K562 (cell line): ENCODE data around the gene SLC2A9. TPM values are rescaled to one million over a fixed set of nuclear protein-coding genes. Genes with fewer than 3 reads are reported as not detected.

ENCODE experiments used
- ATF3 ChIP-seq, 2 experiments: fragments of 450-650 bp in 1 of 2; sonication (generic) in 1 of 2; formaldehyde crosslinking in 1 of 2; IDR thresholded peaks in 1 of 2; conservative IDR thresholded peaks in 1 of 2; 2 replicates each; pipeline versions ENCODE4 v1.6.1 to v1.8.1; 2016 to 2023; ENCODE audit warnings: mild to moderate bottlenecking in 2 of 2, moderate library complexity in 2 of 2, inconsistent platforms in 1 of 2, missing genetic modification reagents in 1 of 2
- ATF7 ChIP-seq: fragments of 450-650 bp; IDR thresholded peaks from 2 replicates; pipeline ENCODE4 v1.7.1; 2014; ENCODE audit warnings: mild to moderate bottlenecking, moderate library complexity
- CREB3 ChIP-seq: fragments of 450-650 bp; conservative IDR thresholded peaks from 2 replicates; pipeline ENCODE4 v1.6.1; 2016; ENCODE audit warnings: missing genetic modification characterization, low read depth, mild to moderate bottlenecking, missing compliant biosample characterization, moderate library complexity
- ELF1 ChIP-seq: fragments of 200-800 bp; sonication (Bioruptor generic); IDR thresholded peaks from 2 replicates; pipeline ENCODE4 v1.6.1; 2016; ENCODE audit warnings: missing genetic modification characterization, missing compliant biosample characterization
- MXI1 ChIP-seq: IDR thresholded peaks from 2 replicates; pipeline ENCODE4 v1.6.1; 2011; ENCODE audit warnings: low read depth, mild to moderate bottlenecking, improper control_type of control experiment, low read length
- NFYB ChIP-seq: IDR thresholded peaks from 2 replicates; pipeline ENCODE4 v1.6.1; 2011; ENCODE audit warnings: mild to moderate bottlenecking, moderate library complexity; ENCODE audit not compliant: insufficient read length; ENCODE audit errors: extremely low read depth
- RNF219 ChIP-seq: fragments of 250-450 bp; sonication (Bioruptor Pico); IDR thresholded peaks from 2 replicates; pipeline ENCODE4 v1.5.0; 2022; ENCODE audit warnings: mild to moderate bottlenecking
- TRIM28 ChIP-seq: fragments of 450-650 bp; IDR thresholded peaks from 2 replicates; pipeline ENCODE4 v1.6.1; 2017
- TSHZ1 ChIP-seq: fragments of 250-450 bp; sonication (Bioruptor Pico); IDR thresholded peaks from 2 replicates; pipeline ENCODE4 v1.4.0; 2020; ENCODE audit warnings: mild to moderate bottlenecking, moderate library complexity
- ZNF830 ChIP-seq: fragments of 250-450 bp; sonication (Bioruptor Pico); IDR thresholded peaks from 2 replicates; pipeline ENCODE4 v1.5.0; 2021; ENCODE audit warnings: mild to moderate bottlenecking
- ZSCAN32 ChIP-seq: fragments of 450-650 bp; formaldehyde crosslinking; IDR thresholded peaks from 2 replicates; pipeline ENCODE4 v1.4.0; 2020; ENCODE audit warnings: mild to moderate bottlenecking, moderate library complexity
- polyA plus RNA-seq, 8 experiments: library from polyadenylated mRNA; depleted of rRNA in 4 of 8; stranded (reverse) in 5 of 8; unstranded in 3 of 8; fragments of >200 nt; fragmentation: Nextera tagmentation in 2 of 8; fragmentation: Illumina TruSeq in 1 of 8; extraction: Ambion mirVana in 2 of 8; extraction: Trizol in 1 of 8; gene quantifications; 2 replicates each; pipeline versions ENCODE4 v1.2.1 to v1.2.3, GENCODE V29; 2011 to 2014; ENCODE audit warnings: inconsistent platforms in 1 of 8, missing spikeins in 1 of 8
- total RNA-seq, 7 experiments: library from RNA; depleted of rRNA in 6 of 7; stranded (reverse); fragments of >200 nt in 6 of 7; fragmentation: Illumina TruSeq in 2 of 7; extraction: Trizol in 2 of 7; gene quantifications; 2 replicates each; pipeline versions ENCODE4 v1.2.1 to v1.2.3, GENCODE V29; 2011 to 2021; ENCODE audit warnings: low replicate concordance in 1 of 7

SLC2A9 gene
- total and polyA plus RNA-seq, 9 of the 15 experiments (the other 6 are each of a cell fraction or from before 2014, with no cell fraction given), result 0.15 to 1.9 (median 0.76) TPM

GRCh38 chr4:9847968-9848748, 173.1 kb downstream of the SLC2A9 start (continued):
- TF ChIP-seq ATF3 (IDR thresholded peaks at IDR 0.05) (peak; percentile 96), ATF3 (CRISPR knock-in tag; conservative IDR thresholded peaks at IDR 0.05) (no peak), CREB3 (no peak), ATF7 (peak; percentile 59; the same call in 1 of the 2 replicates), RNF219 (no peak), NFYB (no peak), TRIM28 (peak; percentile 54; the same call in 1 of the 2 replicates), ELF1 (tag) (no peak), TSHZ1 (CRISPR knock-in tag) (no peak), ZNF830 (CRISPR knock-in tag) (no peak), MXI1 (no peak), ZSCAN32 (peak; percentile 69; the same call in 1 of the 2 replicates)
